GM12878 (cell line): ENCODE data around the gene NPR2. TPM values are rescaled to one million over a fixed set of nuclear protein-coding genes. Genes with fewer than 3 reads are reported as not detected.

Experiments used
- ATAC-seq: fragments of 200-7000 bp; cut with Tn5 transposase; 3 replicates; pipeline ENCODE4 v1.9.1; 2020; ENCODE audit warnings: mild to moderate bottlenecking, moderate library complexity
- BruUV-seq: library from RNA; stranded (reverse); fragments of 400-500 nt; replicated peaks from 2 replicates; lab custom pipeline; 2021; lab: Mats Ljungman, UMichigan
- CTCF ChIA-PET: fragments of 300-600 bp; sonication (Branson Sonifier 250); formaldehyde crosslinking; extraction: SDS; loops from one replicate; lab custom pipeline; 2021; ENCODE audit warnings: inconsistent platforms; lab: Yijun Ruan, JAX
- POLR2A ChIA-PET: fragments of 350-600 bp; formaldehyde crosslinking; extraction: SDS; loops from one replicate; lab custom pipeline; 2021; ENCODE audit warnings: inconsistent platforms; lab: Charles Lee
- RAD21 ChIA-PET: fragments of 300-600 bp; sonication (Branson Sonifier 250); formaldehyde crosslinking; loops from one replicate; lab custom pipeline; 2023; ENCODE audit warnings: antibody characterized with exemption; ENCODE audit not compliant: unreplicated experiment; lab: Charles Lee
- SMC1A ChIA-PET: fragments of 300-600 bp; sonication (Branson Sonifier 250); formaldehyde crosslinking; loops from one replicate; lab custom pipeline; 2023; ENCODE audit not compliant: unreplicated experiment, uncharacterized antibody; lab: Charles Lee
- DNase-seq: peaks from one replicate; pipeline ENCODE4 v3.0.0-alpha.2; 2011; ENCODE audit warnings: low read depth, low spot score
- FAIRE-seq: peaks from 3 replicates; lab custom pipeline; 2011; peaks lifted over from hg19 to GRCh38; lab: Jason Lieb, UNC
- H2AFZ ChIP-seq: 2 replicates; pipeline ENCODE4 v1.6.0; 2011; ENCODE audit warnings: low read depth, low read length, control low read depth; ENCODE audit not compliant: control insufficient read depth
- H3K27ac ChIP-seq: 2 replicates; pipeline ENCODE4 v1.5.1; 2011; ENCODE audit warnings: control low read depth; ENCODE audit not compliant: control insufficient read depth, insufficient read depth
- H3K27me3 ChIP-seq, 2 experiments: replicated peaks in 1 of 2; 2 replicates each; pipeline versions ENCODE4 v1.6.0 to v1.6.1; 2011; ENCODE audit warnings: low read length in 1 of 2; ENCODE audit not compliant: control insufficient read depth in 2 of 2, insufficient read depth in 2 of 2
- H3K36me3 ChIP-seq, 2 experiments: 2 replicates each; pipeline ENCODE4 v1.5.1; 2011; ENCODE audit warnings: low read length in 1 of 2; ENCODE audit not compliant: control insufficient read depth in 2 of 2, insufficient read depth in 2 of 2
- H3K4me1 ChIP-seq: 2 replicates; pipeline ENCODE4 v1.6.1; 2011; ENCODE audit warnings: mild to moderate bottlenecking, low read length, moderate library complexity, mixed read lengths; ENCODE audit not compliant: control insufficient read depth, insufficient read depth
- H3K4me2 ChIP-seq: 2 replicates; pipeline ENCODE4 v1.6.0; 2011; ENCODE audit warnings: control low read depth; ENCODE audit not compliant: control insufficient read depth, insufficient read depth
- H3K4me3 ChIP-seq: fragments of 200-600 bp; sonication (generic); 2 replicates; pipeline ENCODE4 v1.5.1; 2016
- H3K79me2 ChIP-seq: 2 replicates; pipeline ENCODE4 v1.6.0; 2011; ENCODE audit warnings: low read length; ENCODE audit not compliant: control insufficient read depth, insufficient read depth
- H3K9ac ChIP-seq: 2 replicates; pipeline ENCODE4 v1.8.0; 2011; ENCODE audit warnings: low read length, control low read depth, mixed read lengths; ENCODE audit not compliant: control insufficient read depth, insufficient read depth
- H3K9me3 ChIP-seq: replicated peaks from 3 replicates; pipeline ENCODE4 v1.5.1; 2011; ENCODE audit warnings: mild to moderate bottlenecking, low read length; ENCODE audit not compliant: control insufficient read depth, insufficient read depth
- H4K20me1 ChIP-seq: 2 replicates; pipeline ENCODE4 v1.6.0; 2011; ENCODE audit not compliant: control insufficient read depth, insufficient read depth
- ATF7 ChIP-seq: fragments of 450-650 bp; IDR thresholded peaks from 2 replicates; pipeline ENCODE4 v1.6.1; 2016; ENCODE audit warnings: low read depth, mild to moderate bottlenecking
- FOXM1 ChIP-seq: IDR thresholded peaks from 2 replicates; pipeline ENCODE4 v1.6.1; 2012; ENCODE audit warnings: low read depth, mild to moderate bottlenecking, inconsistent platforms, low read length, moderate library complexity
- KLF5 ChIP-seq: fragments of 450-650 bp; IDR thresholded peaks from 2 replicates; pipeline ENCODE4 v1.6.1; 2014; ENCODE audit warnings: mild to moderate bottlenecking; ENCODE audit not compliant: partially characterized antibody
- LARP7 ChIP-seq: fragments of 450-650 bp; IDR thresholded peaks from 2 replicates; pipeline ENCODE4 v1.6.1; 2017; ENCODE audit warnings: mild to moderate bottlenecking
- NR2C1 ChIP-seq: fragments of 450-650 bp; IDR thresholded peaks from 2 replicates; pipeline ENCODE4 v1.6.1; 2017; ENCODE audit warnings: antibody characterized with exemption, mild to moderate bottlenecking, moderate library complexity
- PAX5 ChIP-seq: IDR thresholded peaks from 2 replicates; pipeline ENCODE4 v1.6.1; 2011; ENCODE audit warnings: low read depth, low read length, borderline replicate concordance
- STAT3 ChIP-seq: IDR thresholded peaks from 2 replicates; pipeline ENCODE4 v1.6.1; 2011; ENCODE audit warnings: low read depth, low read length, improper control_type of control experiment
- ZNF207 ChIP-seq: fragments of 450-650 bp; IDR thresholded peaks from 2 replicates; pipeline ENCODE4 v1.6.1; 2014; ENCODE audit warnings: antibody characterized with exemption, mild to moderate bottlenecking, borderline replicate concordance
- ZNF24 ChIP-seq: fragments of 450-650 bp; IDR thresholded peaks from 2 replicates; pipeline ENCODE4 v1.6.1; 2017; ENCODE audit warnings: antibody characterized with exemption, mild to moderate bottlenecking
- ZNF274 ChIP-seq: IDR thresholded peaks from one replicate; pipeline ENCODE4 v1.8.0; 2011; ENCODE audit not compliant: insufficient read length, insufficient read depth
- ZNF384 ChIP-seq: IDR thresholded peaks from 2 replicates; pipeline ENCODE4 v1.6.1; 2012; ENCODE audit warnings: low read depth, mild to moderate bottlenecking, low read length, improper control_type of control experiment, borderline replicate concordance
- WGBS: methylation state at CpG from one replicate; pipeline ENCODE4 v1.1.6; 2016; ENCODE audit warnings: low lambda C conversion rate; ENCODE audit not compliant: insufficient replicate concordance, insufficient coverage; ENCODE audit errors: missing lambda C conversion rate; 5-methylcytosine and 5-hydroxymethylcytosine counted together
- in situ Hi-C: fragments of 300-500 bp; cut with MboI; formaldehyde crosslinking; loops from 9 replicates; pipeline ENCODE4 v1.14.3; 2018; ENCODE audit warnings: mixed read lengths
- intact Hi-C: fragments of 100-400 bp; cut with micrococcal nuclease; formaldehyde crosslinking; loops from one replicate; pipeline ENCODE4 v1.14.2; 2022; ENCODE audit not compliant: unreplicated experiment
- polyA plus RNA-seq, 11 experiments: library from polyadenylated mRNA; depleted of rRNA in 4 of 11; unstranded in 6 of 11; stranded (reverse) in 5 of 11; fragments of >200 nt; fragmentation: Nextera tagmentation in 4 of 11; fragmentation: Illumina TruSeq in 1 of 11; extraction: Ambion mirVana in 4 of 11; extraction: Trizol in 1 of 11; gene quantifications; 1 replicate in 1 of 11; 2 replicates in 10 of 11; pipeline versions ENCODE4 v1.2.1 to v1.2.3, GENCODE V29; 2011 to 2016; ENCODE audit warnings: inconsistent platforms in 2 of 11, missing spikeins in 2 of 11, low read depth in 1 of 11
- total RNA-seq, 4 experiments: library from RNA; depleted of rRNA in 3 of 4; stranded (reverse); fragments of >200 nt in 3 of 4; fragmentation: Illumina TruSeq in 1 of 4; extraction: Trizol in 1 of 4; gene quantifications; 2 replicates each; pipeline versions ENCODE4 v1.2.1 to v1.2.3, GENCODE V29; 2013 to 2021
- TF ChIP-seq, protein P1 (sequence below): fragments of 450-650 bp; IDR thresholded peaks from 2 replicates; pipeline ENCODE4 v1.6.1; 2018; ENCODE audit warnings: mild to moderate bottlenecking, low read depth, moderate library complexity; ENCODE audit not compliant: partially characterized antibody

The NPR2 gene
- total and polyA plus RNA-seq, 10 of the 15 experiments (the other 5 are each of a cell fraction or from before 2014, with no cell fraction given), result 2.0 to 20.9 (median 6.8) TPM

DNA sequence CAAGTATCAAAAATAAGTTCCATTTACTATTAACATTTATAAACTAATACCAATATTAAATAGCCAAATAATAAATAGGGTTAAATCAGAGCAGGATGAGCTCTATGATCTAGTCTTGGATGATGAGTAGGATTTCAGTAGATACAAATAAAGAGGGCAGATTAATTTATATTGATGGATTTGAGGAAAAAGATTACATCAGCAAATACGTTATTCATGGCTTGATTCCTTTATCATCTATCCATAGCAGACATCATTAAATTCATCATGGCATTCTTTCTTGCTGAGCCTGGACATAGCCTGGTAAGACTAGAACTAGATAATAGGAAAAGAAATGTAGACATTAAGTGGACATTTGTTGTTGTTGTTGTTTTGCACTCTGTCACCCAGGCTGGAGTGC is 23.9 kb upstream of the NPR2 start (continued):
- TF ChIP-seq, protein P1, sequence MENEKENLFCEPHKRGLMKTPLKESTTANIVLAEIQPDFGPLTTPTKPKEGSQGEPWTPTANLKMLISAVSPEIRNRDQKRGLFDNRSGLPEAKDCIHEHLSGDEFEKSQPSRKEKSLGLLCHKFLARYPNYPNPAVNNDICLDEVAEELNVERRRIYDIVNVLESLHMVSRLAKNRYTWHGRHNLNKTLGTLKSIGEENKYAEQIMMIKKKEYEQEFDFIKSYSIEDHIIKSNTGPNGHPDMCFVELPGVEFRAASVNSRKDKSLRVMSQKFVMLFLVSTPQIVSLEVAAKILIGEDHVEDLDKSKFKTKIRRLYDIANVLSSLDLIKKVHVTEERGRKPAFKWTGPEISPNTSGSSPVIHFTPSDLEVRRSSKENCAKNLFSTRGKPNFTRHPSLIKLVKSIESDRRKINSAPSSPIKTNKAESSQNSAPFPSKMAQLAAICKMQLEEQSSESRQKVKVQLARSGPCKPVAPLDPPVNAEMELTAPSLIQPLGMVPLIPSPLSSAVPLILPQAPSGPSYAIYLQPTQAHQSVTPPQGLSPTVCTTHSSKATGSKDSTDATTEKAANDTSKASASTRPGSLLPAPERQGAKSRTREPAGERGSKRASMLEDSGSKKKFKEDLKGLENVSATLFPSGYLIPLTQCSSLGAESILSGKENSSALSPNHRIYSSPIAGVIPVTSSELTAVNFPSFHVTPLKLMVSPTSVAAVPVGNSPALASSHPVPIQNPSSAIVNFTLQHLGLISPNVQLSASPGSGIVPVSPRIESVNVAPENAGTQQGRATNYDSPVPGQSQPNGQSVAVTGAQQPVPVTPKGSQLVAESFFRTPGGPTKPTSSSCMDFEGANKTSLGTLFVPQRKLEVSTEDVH, result no peak
- TF ChIP-seq PAX5 (no peak), STAT3 (no peak), NR2C1 (no peak), LARP7 (no peak), ATF7 (no peak)

DNA sequence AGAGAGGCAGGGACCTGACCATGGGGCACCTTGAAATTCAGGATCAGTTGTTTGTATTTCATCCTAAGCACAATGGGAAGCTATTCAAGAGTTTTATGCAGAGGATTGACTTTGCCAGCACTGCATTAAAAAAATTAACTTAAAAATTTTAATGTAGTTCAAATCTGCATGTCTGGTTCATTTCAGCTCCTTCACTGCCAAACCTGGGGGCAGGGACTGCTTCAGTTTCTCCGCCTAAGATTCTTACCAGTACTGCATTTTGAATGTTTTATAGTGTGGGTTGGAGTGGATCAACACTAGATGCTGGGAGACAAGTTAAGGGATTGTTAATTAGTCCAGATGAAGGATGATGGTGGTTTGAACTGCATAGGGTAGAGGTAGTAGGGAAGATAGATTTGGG is 21.6 kb upstream of the NPR2 start:
- TSS peak; percentile 12 for BruUV-seq
- no peaks in the 10 kb centered on the region for H3K9me3 ChIP-seq
- no peak overlapping the region for H3K4me2 ChIP-seq
- peaks cover 3% of the 10 kb centered on the region; the same call in 1 of the 2 replicates for H3K79me2 ChIP-seq
- TF ChIP-seq ZNF207 (no peak), ZNF274 (no peak), ZNF384 (no peak), KLF5 (no peak), FOXM1 (no peak), ZNF24 (no peak)
- no peaks in the 10 kb centered on the region for H3K27me3 ChIP-seq
- H3K4me1 ChIP-seq, result no peaks in the 10 kb centered on the region
- RAD21 ChIA-PET, result no interaction called here
- CTCF ChIA-PET, result interaction anchor here (0.6 to 4.7 kb wide), 5 partner anchors 13 to 479 kb away, joined by 3 to 23 read pairs (median 3); no protein-coding TSS in a partner anchor
- POLR2A ChIA-PET, result interaction anchor here (0.5 to 1.2 kb wide), 2 partner anchors 11 to 1973 kb away, joined by 3 to 8 read pairs; no protein-coding TSS in a partner anchor
- intact Hi-C loops (no loop called here), in situ Hi-C loops (no loop called here)
- no peaks in the 10 kb centered on the region for H4K20me1 ChIP-seq
- ATAC-seq (no peak), DNase-seq (no peak), FAIRE-seq (no peak)
- SMC1A ChIA-PET, result interaction anchor here (1.0 to 1.4 kb wide), 2 partner anchors 8 to 73 kb away, joined by 3 to 5 read pairs; no protein-coding TSS in a partner anchor
- 81% methylated on average over 1 of the region's 1 CpG for WGBS
- H3K36me3 ChIP-seq, result peaks cover 0 to 3% of the 10 kb centered on the region in 2 experiments; a peak in 1 of 4 replicates
- no peak overlapping the region for H3K9ac ChIP-seq
- H3K4me3 ChIP-seq, result no peak overlapping the region
- H3K27ac ChIP-seq, result no peak overlapping the region
- H2AFZ ChIP-seq, result no peak overlapping the region
